Large intestine (tissue), 3 donors: ENCODE measurements around the gene IRF7. TPM values are rescaled to one million over a fixed set of nuclear protein-coding genes. Genes with fewer than 3 reads are reported as not detected.
"Not testable (repeated sequence)": the region's sequence is repeated elsewhere in the genome, so short reads cannot be mapped to it uniquely, and the experiment has no call there.

ENCODE experiments used
- DNase-seq, 2 donors: peaks; one replicate each; pipeline versions ENCODE4 v3.0.0 to v3.0.0-alpha.2; 2013
- H3K27ac ChIP-seq: one replicate; pipeline ENCODE4 v1.5.1; 2013; ENCODE audit warnings: low read length
- H3K27me3 ChIP-seq: 2 replicates; pipeline ENCODE4 v1.6.1; 2013; ENCODE audit warnings: low read length; ENCODE audit not compliant: control insufficient read depth, insufficient read depth
- H3K36me3 ChIP-seq: 2 replicates; pipeline ENCODE4 v1.6.1; 2013; ENCODE audit warnings: low read length; ENCODE audit not compliant: control insufficient read depth, insufficient read depth
- H3K4me1 ChIP-seq: one replicate; pipeline ENCODE4 v1.6.1; 2013; ENCODE audit warnings: low read length; ENCODE audit not compliant: control insufficient read depth, insufficient read depth
- H3K4me3 ChIP-seq: one replicate; pipeline ENCODE4 v1.5.1; 2013; ENCODE audit warnings: low read length
- H3K9me3 ChIP-seq: one replicate; pipeline ENCODE4 v1.6.1; 2013; ENCODE audit warnings: mild to moderate bottlenecking, low read depth, low read length, moderate library complexity; ENCODE audit not compliant: control insufficient read depth
- whole genome bisulfite sequencing: methylation state at CpG from one replicate; pipeline ENCODE4 v1.1.5; 2013; ENCODE audit warnings: low lambda C conversion rate; ENCODE audit not compliant: insufficient coverage; 5-methylcytosine and 5-hydroxymethylcytosine counted together
- polyA plus RNA-seq: library from polyadenylated mRNA; unstranded; fragments of 120-200 nt; gene quantifications from one replicate; pipeline ENCODE4 v1.2.1, GENCODE V29; 2013

Gene IRF7
- polyA plus RNA-seq, 1 donor = 16.7 TPM

- no CpG with 5 or more reads among the region's 30 CpGs for WGBS
- Histone ChIP-seq H3K4me3 (no peak overlapping the region), H3K36me3 (peaks cover 32% of the 10 kb centered on the region), H3K9me3 (no peaks in the 10 kb centered on the region), H3K27ac (no peak overlapping the region), H3K4me1 (peaks cover 38% of the 10 kb centered on the region), H3K27me3 (no peaks in the 10 kb centered on the region)
- peak; percentile 55 to 81 for DNase-seq
These were observed 39.4 kb upstream of the IRF7 start for GRCh38 chr11:655036-655726.

GRCh38 chr11:654444-654843 is 38.7 kb upstream of the IRF7 start:
- H3K4me3 ChIP-seq, H3K27me3 ChIP-seq, H3K9me3 ChIP-seq, H3K27ac ChIP-seq: not testable (repeated sequence)
- Histone ChIP-seq H3K36me3 (peaks cover 27% of the 10 kb centered on the region), H3K4me1 (peaks cover 38% of the 10 kb centered on the region)
- DNase-seq = peak in 1 of 2 donors; percentile 46
- no CpG with 5 or more reads among the region's 12 CpGs for WGBS

GRCh38 chr11:653837-654236 is 38.1 kb upstream of the IRF7 start:
- WGBS = no CpG with 5 or more reads among the region's 15 CpGs
- H3K4me3 ChIP-seq = no peak overlapping the region
- H3K27ac ChIP-seq = no peak overlapping the region

GRCh38 chr11:653136-653535 is 37.4 kb upstream of the IRF7 start:
- Histone ChIP-seq H3K36me3 (peaks cover 18% of the 10 kb centered on the region), H3K4me1 (peaks cover 32% of the 10 kb centered on the region)
- DNase-seq, H3K27me3 ChIP-seq, H3K27ac ChIP-seq, H3K9me3 ChIP-seq, H3K4me3 ChIP-seq: not testable (repeated sequence)
- no CpG with 5 or more reads among the region's 14 CpGs for WGBS

More at GRCh38 chr11:653837-654236, 38.1 kb upstream of the IRF7 start:
- no peak for DNase-seq
- Histone ChIP-seq H3K4me1 (peaks cover 38% of the 10 kb centered on the region), H3K36me3 (peaks cover 23% of the 10 kb centered on the region), H3K9me3 (no peaks in the 10 kb centered on the region), H3K27me3 (no peaks in the 10 kb centered on the region)

GRCh38 chr11:650482-650881 is 34.7 kb upstream of the IRF7 start:
- Histone ChIP-seq H3K9me3 (no peaks in the 10 kb centered on the region), H3K4me3 (no peak overlapping the region), H3K36me3 (peaks cover 19% of the 10 kb centered on the region), H3K27me3 (no peaks in the 10 kb centered on the region), H3K27ac (no peak overlapping the region), H3K4me1 (peaks cover 20% of the 10 kb centered on the region)
- 100% methylated on average over 2 of the region's 10 CpGs for WGBS
- no peak for DNase-seq

GRCh38 chr11:647672-648158 is 32.0 kb upstream of the IRF7 start:
- not testable (repeated sequence) for H3K27ac ChIP-seq, H3K9me3 ChIP-seq, H3K27me3 ChIP-seq, H3K4me3 ChIP-seq, H3K4me1 ChIP-seq
- H3K36me3 ChIP-seq = peaks cover 27% of the 10 kb centered on the region
- 17% methylated on average over 1 of the region's 14 CpGs for WGBS
- DNase-seq = peak; percentile 76 to 83

- peaks cover 7% of the 10 kb centered on the region for H3K4me1 ChIP-seq
- H3K36me3 ChIP-seq = peaks cover 31% of the 10 kb centered on the region
- H3K9me3 ChIP-seq = no peaks in the 10 kb centered on the region
- no peak overlapping the region for H3K27ac ChIP-seq
- H3K27me3 ChIP-seq = no peaks in the 10 kb centered on the region
- DNase-seq = no peak
- no peak overlapping the region for H3K4me3 ChIP-seq
- WGBS = no CpG with 5 or more reads among the region's 14 CpGs
These were observed 30.5 kb upstream of the IRF7 start for GRCh38 chr11:646214-646613.

GRCh38 chr11:645536-645935 is 29.8 kb upstream of the IRF7 start:
- no peak overlapping the region for H3K4me3 ChIP-seq
- H3K36me3 ChIP-seq = peaks cover 25% of the 10 kb centered on the region
- peaks cover 6% of the 10 kb centered on the region for H3K27me3 ChIP-seq
- peaks cover under 1% of the 10 kb centered on the region for H3K9me3 ChIP-seq
- DNase-seq = no peak
- H3K4me1 ChIP-seq = peaks cover 7% of the 10 kb centered on the region
- WGBS = no CpG with 5 or more reads among the region's 16 CpGs
- no peak overlapping the region for H3K27ac ChIP-seq

- H3K9me3 ChIP-seq = peaks cover 4% of the 10 kb centered on the region
- H3K27me3 ChIP-seq = peaks cover 14% of the 10 kb centered on the region
- WGBS = no CpG with 5 or more reads among the region's 50 CpGs
- DNase-seq = no peak
- no peak overlapping the region for H3K27ac ChIP-seq
- H3K36me3 ChIP-seq = peaks cover 20% of the 10 kb centered on the region
- H3K4me1 ChIP-seq = peaks cover 9% of the 10 kb centered on the region
- no peak overlapping the region for H3K4me3 ChIP-seq
These were observed 28.3 kb upstream of the IRF7 start for GRCh38 chr11:643849-644738.

- H3K27ac ChIP-seq = no peak overlapping the region
- no peak overlapping the region for H3K4me3 ChIP-seq
- peaks cover 21% of the 10 kb centered on the region for H3K27me3 ChIP-seq
- no peak for DNase-seq
- no CpG with 5 or more reads among the region's 9 CpGs for WGBS
- peaks cover 16% of the 10 kb centered on the region for H3K4me1 ChIP-seq
- H3K9me3 ChIP-seq = peaks cover 4% of the 10 kb centered on the region
- H3K36me3 ChIP-seq = peaks cover 20% of the 10 kb centered on the region
These were observed 27.6 kb upstream of the IRF7 start for GRCh38 chr11:643366-643765.
